ENCODE measurements around the gene CLIP4.

Gene CLIP4

GRCh38 chr2:29134933-29135332, 19.7 kb downstream of the CLIP4 start:
- no peak overlapping the region for H3K27ac ChIP-seq
- H3K4me3 ChIP-seq (ENCODE audit: low read depth, low read length), result no peak overlapping the region
- TF ChIP-seq CTCF (IDR thresholded peaks at IDR 0.05), result no peak
- no peak overlapping the region for H3K4me2 ChIP-seq (ENCODE audit: low read length)
- H3K79me2 ChIP-seq, result peaks cover 4% of the 10 kb centered on the region
- no peaks in the 10 kb centered on the region for H3K4me1 ChIP-seq
- no peaks in the 10 kb centered on the region for H3K9me3 ChIP-seq (ENCODE audit: control insufficient read depth, low read length)
- H3K27me3 ChIP-seq (ENCODE audit: control insufficient read depth, insufficient read depth, low read length), result no peaks in the 10 kb centered on the region
- H3K9ac ChIP-seq, result no peak overlapping the region
- no peak overlapping the region for H2AFZ ChIP-seq
- no peaks in the 10 kb centered on the region for H3K36me3 ChIP-seq (ENCODE audit: control insufficient read depth, insufficient read depth, low read length)

GRCh38 chr2:29139152-29139551, 23.9 kb downstream of the CLIP4 start:
- H2AFZ ChIP-seq, result no peak overlapping the region
- peaks cover 4% of the 10 kb centered on the region for H3K79me2 ChIP-seq
- no peak for TF ChIP-seq CTCF (IDR thresholded peaks at IDR 0.05)
- H3K9ac ChIP-seq, result no peak overlapping the region
- H3K36me3 ChIP-seq (ENCODE audit: control insufficient read depth, insufficient read depth, low read length), result no peaks in the 10 kb centered on the region
- no peak overlapping the region for H3K4me3 ChIP-seq (ENCODE audit: low read depth, low read length)
- no peak overlapping the region for H3K27ac ChIP-seq
- no peaks in the 10 kb centered on the region for H3K4me1 ChIP-seq
- no peaks in the 10 kb centered on the region for H3K27me3 ChIP-seq (ENCODE audit: control insufficient read depth, insufficient read depth, low read length)
- H3K9me3 ChIP-seq (ENCODE audit: control insufficient read depth, low read length), result no peaks in the 10 kb centered on the region
- H3K4me2 ChIP-seq (ENCODE audit: low read length), result no peak overlapping the region

- no peak for TF ChIP-seq CTCF (IDR thresholded peaks at IDR 0.05)
- H3K9me3 ChIP-seq (ENCODE audit: control insufficient read depth, low read length), result no peaks in the 10 kb centered on the region
- no peak overlapping the region for H3K4me3 ChIP-seq (ENCODE audit: low read depth, low read length)
- peaks cover 4% of the 10 kb centered on the region for H3K79me2 ChIP-seq
- no peaks in the 10 kb centered on the region for H3K27me3 ChIP-seq (ENCODE audit: control insufficient read depth, insufficient read depth, low read length)
- no peak overlapping the region for H3K27ac ChIP-seq
- H3K36me3 ChIP-seq (ENCODE audit: control insufficient read depth, insufficient read depth, low read length), result no peaks in the 10 kb centered on the region
- H3K9ac ChIP-seq, result no peak overlapping the region
- H2AFZ ChIP-seq, result no peak overlapping the region
- no peak overlapping the region for H3K4me2 ChIP-seq (ENCODE audit: low read length)
- H3K4me1 ChIP-seq, result no peaks in the 10 kb centered on the region
Observed at GRCh38 chr2:29139731-29140130, 24.5 kb downstream of the CLIP4 start.

DNA sequence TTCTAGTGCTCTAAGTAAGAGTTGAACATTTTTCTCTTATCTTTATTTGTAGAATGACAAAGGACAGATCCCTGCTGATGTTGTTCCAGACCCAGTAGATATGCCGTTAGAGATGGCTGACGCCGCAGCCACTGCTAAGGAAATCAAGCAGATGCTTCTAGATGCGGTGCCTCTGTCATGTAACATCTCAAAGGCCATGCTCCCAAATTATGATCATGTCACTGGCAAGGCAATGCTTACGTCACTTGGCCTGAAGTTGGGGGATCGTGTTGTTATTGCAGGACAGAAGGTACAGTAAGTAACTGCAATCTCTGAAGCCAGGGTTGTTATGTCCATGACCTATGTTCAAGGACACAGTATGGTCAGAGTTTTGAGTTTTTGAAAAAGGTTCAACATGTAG, 28.4 kb downstream of the CLIP4 start:
- Histone ChIP-seq H3K4me3 (ENCODE audit: low read depth, low read length) (no peak overlapping the region), H3K9ac (no peak overlapping the region), H3K79me2 (no peaks in the 10 kb centered on the region), H2AFZ (no peak overlapping the region), H3K4me1 (no peaks in the 10 kb centered on the region), H3K27ac (no peak overlapping the region), H3K27me3 (ENCODE audit: control insufficient read depth, insufficient read depth, low read length) (no peaks in the 10 kb centered on the region), H3K9me3 (ENCODE audit: control insufficient read depth, low read length) (no peaks in the 10 kb centered on the region), H3K36me3 (ENCODE audit: control insufficient read depth, insufficient read depth, low read length) (no peaks in the 10 kb centered on the region), H3K4me2 (ENCODE audit: low read length) (no peak overlapping the region)
- no peak for TF ChIP-seq CTCF (IDR thresholded peaks at IDR 0.05)

DNA sequence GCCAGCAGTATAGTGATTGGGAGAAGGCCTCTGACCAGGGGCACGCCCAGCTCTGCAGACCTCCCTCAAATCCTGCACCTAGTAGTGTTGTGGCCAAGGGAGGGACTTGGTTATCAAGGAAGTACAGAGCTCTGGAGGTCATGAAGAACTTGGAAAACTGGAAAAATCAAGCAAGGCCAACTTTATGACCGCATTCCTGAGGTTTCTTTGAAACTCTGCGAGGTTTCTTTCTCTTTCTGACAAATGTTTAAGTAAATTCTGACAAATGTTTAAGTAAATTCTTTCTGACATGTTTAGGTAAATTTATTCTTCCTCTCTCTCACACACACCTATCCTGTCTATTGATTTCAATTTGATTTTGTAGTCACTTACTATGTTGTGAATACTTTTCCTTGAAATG, 31.0 kb downstream of the CLIP4 start:
- no peak overlapping the region for H3K4me2 ChIP-seq (ENCODE audit: low read length)
- H3K4me1 ChIP-seq, result no peaks in the 10 kb centered on the region
- H3K36me3 ChIP-seq (ENCODE audit: control insufficient read depth, insufficient read depth, low read length), result no peaks in the 10 kb centered on the region
- no peak overlapping the region for H3K27ac ChIP-seq
- H3K4me3 ChIP-seq (ENCODE audit: low read depth, low read length), result no peak overlapping the region
- no peak for TF ChIP-seq CTCF (IDR thresholded peaks at IDR 0.05)
- no peaks in the 10 kb centered on the region for H3K79me2 ChIP-seq
- no peak overlapping the region for H2AFZ ChIP-seq
- H3K9ac ChIP-seq, result no peak overlapping the region
- no peaks in the 10 kb centered on the region for H3K27me3 ChIP-seq (ENCODE audit: control insufficient read depth, insufficient read depth, low read length)
- H3K9me3 ChIP-seq (ENCODE audit: control insufficient read depth, low read length), result no peaks in the 10 kb centered on the region

Data from parathyroid adenoma (tissue), 2 donors.